Parathyroid adenoma (tissue), 2 donors: ENCODE data around the gene GAA.

Source experiments
- H2AFZ ChIP-seq: fragments of 300-600 bp; sonication (generic); one replicate; pipeline ENCODE4 v1.7.0; 2017; ENCODE audit warnings: antibody characterized with exemption, mild to moderate bottlenecking
- H3K27ac ChIP-seq: fragments of 300-600 bp; sonication (generic); one replicate; pipeline ENCODE4 v1.7.0; 2017
- H3K27me3 ChIP-seq: fragments of 300-600 bp; sonication (generic); one replicate; pipeline ENCODE4 v1.7.0; 2017; ENCODE audit warnings: low read length; ENCODE audit not compliant: control insufficient read depth, insufficient read depth
- H3K36me3 ChIP-seq: fragments of 300-600 bp; sonication (generic); one replicate; pipeline ENCODE4 v1.7.0; 2017; ENCODE audit warnings: low read length; ENCODE audit not compliant: control insufficient read depth, insufficient read depth
- H3K4me1 ChIP-seq: fragments of 300-600 bp; sonication (generic); one replicate; pipeline ENCODE4 v1.7.0; 2017; ENCODE audit warnings: control low read depth
- H3K4me2 ChIP-seq: fragments of 300-600 bp; sonication (generic); one replicate; pipeline ENCODE4 v1.7.0; 2017; ENCODE audit warnings: low read length
- H3K4me3 ChIP-seq: fragments of 300-600 bp; sonication (generic); one replicate; pipeline ENCODE4 v1.7.0; 2017; ENCODE audit warnings: low read depth, low read length
- H3K79me2 ChIP-seq: fragments of 300-600 bp; sonication (generic); one replicate; pipeline ENCODE4 v1.7.0; 2017; ENCODE audit warnings: control low read depth
- H3K9ac ChIP-seq: fragments of 300-600 bp; sonication (generic); one replicate; pipeline ENCODE4 v1.7.0; 2017; ENCODE audit warnings: mild to moderate bottlenecking
- H3K9me3 ChIP-seq: fragments of 300-600 bp; sonication (generic); one replicate; pipeline ENCODE4 v1.7.0; 2017; ENCODE audit warnings: low read length; ENCODE audit not compliant: control insufficient read depth
- TF ChIP-seq, protein P1 (sequence below): fragments of 300-600 bp; sonication (generic); IDR thresholded peaks from one replicate; pipeline ENCODE4 v1.7.0; 2017; ENCODE audit warnings: antibody characterized with exemption, mild to moderate bottlenecking
- donor health status: primary hyperparathyroidism.

The GAA gene

DNA sequence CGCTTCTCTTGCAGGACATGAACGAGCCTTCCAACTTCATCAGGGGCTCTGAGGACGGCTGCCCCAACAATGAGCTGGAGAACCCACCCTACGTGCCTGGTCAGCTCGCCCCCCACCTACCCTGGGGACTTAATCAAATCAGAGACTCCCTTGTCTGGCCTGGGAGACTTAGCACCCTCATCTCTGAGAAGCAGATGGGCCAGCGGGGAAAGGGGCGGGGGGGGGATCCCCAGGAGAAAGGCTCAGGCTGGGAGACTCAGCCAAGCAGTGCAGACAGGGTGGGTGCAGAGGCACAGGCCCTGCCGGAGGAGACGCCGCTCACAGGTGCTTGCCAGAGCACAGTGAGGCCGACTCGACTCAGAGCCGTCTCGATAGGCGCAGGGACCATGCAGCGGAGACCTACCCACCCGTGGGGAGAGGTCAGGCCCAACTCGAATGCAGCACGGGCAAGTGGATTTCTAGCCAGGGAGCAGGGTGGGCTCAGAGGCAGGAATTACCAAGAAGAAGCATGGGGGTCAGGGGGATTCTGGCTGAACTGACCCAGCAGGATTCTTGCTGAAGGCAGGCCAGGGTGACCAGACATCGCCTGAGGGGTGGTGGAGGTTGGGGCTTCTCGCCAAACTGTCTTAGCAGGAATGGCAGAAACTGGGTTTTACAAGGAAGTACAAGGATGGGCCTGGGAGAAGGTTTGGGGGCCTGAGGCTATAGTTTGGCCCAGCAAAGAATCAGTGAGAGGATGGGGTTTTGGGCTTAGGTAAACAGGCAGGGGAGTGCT lies 9.7 kb downstream of the GAA start:
- Histone ChIP-seq H3K9ac (no peak overlapping the region), H3K27me3 (no peaks in the 10 kb centered on the region), H3K36me3 (no peaks in the 10 kb centered on the region), H3K9me3 (no peaks in the 10 kb centered on the region), H3K4me3 (no peak overlapping the region), H3K79me2 (no peaks in the 10 kb centered on the region), H2AFZ (no peak overlapping the region), H3K4me2 (no peak overlapping the region), H3K4me1 (no peaks in the 10 kb centered on the region), H3K27ac (no peak overlapping the region)
- TF ChIP-seq, protein P1, sequence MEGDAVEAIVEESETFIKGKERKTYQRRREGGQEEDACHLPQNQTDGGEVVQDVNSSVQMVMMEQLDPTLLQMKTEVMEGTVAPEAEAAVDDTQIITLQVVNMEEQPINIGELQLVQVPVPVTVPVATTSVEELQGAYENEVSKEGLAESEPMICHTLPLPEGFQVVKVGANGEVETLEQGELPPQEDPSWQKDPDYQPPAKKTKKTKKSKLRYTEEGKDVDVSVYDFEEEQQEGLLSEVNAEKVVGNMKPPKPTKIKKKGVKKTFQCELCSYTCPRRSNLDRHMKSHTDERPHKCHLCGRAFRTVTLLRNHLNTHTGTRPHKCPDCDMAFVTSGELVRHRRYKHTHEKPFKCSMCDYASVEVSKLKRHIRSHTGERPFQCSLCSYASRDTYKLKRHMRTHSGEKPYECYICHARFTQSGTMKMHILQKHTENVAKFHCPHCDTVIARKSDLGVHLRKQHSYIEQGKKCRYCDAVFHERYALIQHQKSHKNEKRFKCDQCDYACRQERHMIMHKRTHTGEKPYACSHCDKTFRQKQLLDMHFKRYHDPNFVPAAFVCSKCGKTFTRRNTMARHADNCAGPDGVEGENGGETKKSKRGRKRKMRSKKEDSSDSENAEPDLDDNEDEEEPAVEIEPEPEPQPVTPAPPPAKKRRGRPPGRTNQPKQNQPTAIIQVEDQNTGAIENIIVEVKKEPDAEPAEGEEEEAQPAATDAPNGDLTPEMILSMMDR = no peak

DNA sequence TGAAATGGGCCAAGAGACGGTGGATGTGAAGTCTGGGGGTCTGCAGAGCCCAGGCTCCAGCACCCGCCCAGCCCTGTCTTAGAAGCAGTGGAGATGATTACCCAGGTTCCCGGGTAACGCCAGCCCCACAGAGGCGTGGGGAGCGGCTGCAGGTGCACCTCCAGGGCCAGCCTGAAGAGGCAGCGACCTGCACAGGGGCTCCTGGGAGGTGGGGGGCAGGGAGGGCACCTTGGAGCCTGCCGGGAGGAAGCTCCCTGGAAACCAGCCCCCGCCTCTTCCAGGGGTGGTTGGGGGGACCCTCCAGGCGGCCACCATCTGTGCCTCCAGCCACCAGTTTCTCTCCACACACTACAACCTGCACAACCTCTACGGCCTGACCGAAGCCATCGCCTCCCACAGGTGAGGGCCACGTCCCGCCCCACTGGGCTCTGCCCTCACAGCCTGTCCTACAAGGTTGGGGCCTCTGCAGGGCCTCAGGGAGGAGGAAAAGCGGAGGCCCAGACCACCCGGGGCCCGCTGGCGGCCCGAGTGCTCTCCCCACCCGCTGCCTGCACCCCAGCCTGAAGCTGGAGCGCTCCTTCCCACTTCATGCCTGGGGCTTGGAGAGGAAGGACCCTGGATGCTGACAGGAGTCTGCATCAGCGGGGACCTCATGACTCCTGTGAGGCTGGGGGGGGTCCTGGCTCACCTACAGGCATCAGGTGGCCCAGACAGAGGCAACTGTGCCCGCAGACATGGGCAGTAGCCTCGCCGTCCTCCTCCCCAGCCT lies 10.5 kb downstream of the GAA start:
- no peak overlapping the region for H2AFZ ChIP-seq

DNA sequence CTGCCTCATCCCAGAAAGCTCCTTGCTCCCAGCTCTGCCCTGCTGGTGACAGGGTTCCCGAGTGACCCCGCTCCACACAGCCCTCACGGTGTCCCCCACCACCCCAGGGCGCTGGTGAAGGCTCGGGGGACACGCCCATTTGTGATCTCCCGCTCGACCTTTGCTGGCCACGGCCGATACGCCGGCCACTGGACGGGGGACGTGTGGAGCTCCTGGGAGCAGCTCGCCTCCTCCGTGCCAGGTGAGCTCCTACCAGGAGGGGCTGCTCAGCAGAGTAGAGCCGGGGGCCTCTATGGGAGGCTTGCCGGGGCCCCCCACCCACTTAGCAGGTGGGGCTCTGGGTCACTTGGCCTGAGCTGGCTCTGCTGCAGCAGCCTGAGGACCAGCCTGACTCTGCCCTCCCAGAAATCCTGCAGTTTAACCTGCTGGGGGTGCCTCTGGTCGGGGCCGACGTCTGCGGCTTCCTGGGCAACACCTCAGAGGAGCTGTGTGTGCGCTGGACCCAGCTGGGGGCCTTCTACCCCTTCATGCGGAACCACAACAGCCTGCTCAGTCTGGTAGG lies 11.2 kb downstream of the GAA start:
- Histone ChIP-seq H2AFZ (no peak overlapping the region), H3K9ac (no peak overlapping the region), H3K79me2 (no peaks in the 10 kb centered on the region), H3K4me2 (no peak overlapping the region), H3K4me3 (no peak overlapping the region), H3K4me1 (no peaks in the 10 kb centered on the region), H3K36me3 (no peaks in the 10 kb centered on the region), H3K9me3 (no peaks in the 10 kb centered on the region), H3K27ac (no peak overlapping the region), H3K27me3 (no peaks in the 10 kb centered on the region)
- TF ChIP-seq, protein P1 = no peak

More for the DNA sequence above, 10.5 kb downstream of the GAA start:
- H3K4me1 ChIP-seq = no peaks in the 10 kb centered on the region
- H3K9me3 ChIP-seq = no peaks in the 10 kb centered on the region
- no peak overlapping the region for H3K9ac ChIP-seq
- TF ChIP-seq, protein P1 = no peak
- H3K4me2 ChIP-seq = no peak overlapping the region
- H3K27me3 ChIP-seq = no peaks in the 10 kb centered on the region
- H3K79me2 ChIP-seq = no peaks in the 10 kb centered on the region
- H3K36me3 ChIP-seq = no peaks in the 10 kb centered on the region
- no peak overlapping the region for H3K4me3 ChIP-seq
- no peak overlapping the region for H3K27ac ChIP-seq

- no peak overlapping the region for H3K4me3 ChIP-seq
- no peaks in the 10 kb centered on the region for H3K36me3 ChIP-seq
- H2AFZ ChIP-seq = no peak overlapping the region
- no peaks in the 10 kb centered on the region for H3K27me3 ChIP-seq
- no peak overlapping the region for H3K9ac ChIP-seq
- H3K27ac ChIP-seq = no peak overlapping the region
- H3K4me1 ChIP-seq = no peaks in the 10 kb centered on the region
- H3K79me2 ChIP-seq = no peaks in the 10 kb centered on the region
- no peaks in the 10 kb centered on the region for H3K9me3 ChIP-seq
- TF ChIP-seq, protein P1 = no peak
- H3K4me2 ChIP-seq = no peak overlapping the region
Measured at GRCh38 chr17:80113033-80113484, 11.7 kb downstream of the GAA start.
